Duodenal mucosa (tissue), 2 donors: ENCODE results near the gene TM9SF4.
A peak's percentile ranks its signal among the peaks of the same experiment; 100 is the strongest.

Experiments
- H3K27ac ChIP-seq: one replicate; pipeline ENCODE4 v1.7.0; 2013; ENCODE audit warnings: low read depth, low read length
- H3K27me3 ChIP-seq, 2 donors: one replicate each; pipeline ENCODE4 v1.7.0; 2013; ENCODE audit warnings: low read length in 2 of 2, control low read depth in 1 of 2; ENCODE audit not compliant: insufficient read depth in 2 of 2, control insufficient read depth in 1 of 2
- H3K36me3 ChIP-seq, 2 donors: one replicate each; pipeline ENCODE4 v1.7.0; 2013; ENCODE audit warnings: low read length in 2 of 2, control low read depth in 1 of 2; ENCODE audit not compliant: insufficient read depth in 2 of 2, control insufficient read depth in 1 of 2
- H3K4me1 ChIP-seq, 2 donors: one replicate each; pipeline ENCODE4 v1.7.0; 2013; ENCODE audit warnings: low read length in 2 of 2, control low read depth in 1 of 2; ENCODE audit not compliant: insufficient read depth in 2 of 2, control insufficient read depth in 1 of 2
- H3K4me3 ChIP-seq, 2 donors: one replicate each; pipeline ENCODE4 v1.7.0; 2013; ENCODE audit warnings: low read length in 2 of 2, low read depth in 1 of 2
- H3K9ac ChIP-seq, 2 donors: one replicate each; pipeline ENCODE4 v1.7.0; 2013; ENCODE audit warnings: low read length in 2 of 2, low read depth in 1 of 2
- H3K9me3 ChIP-seq, 2 donors: one replicate each; pipeline ENCODE4 v1.7.0; 2013; ENCODE audit warnings: low read length in 2 of 2, control low read depth in 1 of 2; ENCODE audit not compliant: control insufficient read depth in 1 of 2

Gene TM9SF4

DNA sequence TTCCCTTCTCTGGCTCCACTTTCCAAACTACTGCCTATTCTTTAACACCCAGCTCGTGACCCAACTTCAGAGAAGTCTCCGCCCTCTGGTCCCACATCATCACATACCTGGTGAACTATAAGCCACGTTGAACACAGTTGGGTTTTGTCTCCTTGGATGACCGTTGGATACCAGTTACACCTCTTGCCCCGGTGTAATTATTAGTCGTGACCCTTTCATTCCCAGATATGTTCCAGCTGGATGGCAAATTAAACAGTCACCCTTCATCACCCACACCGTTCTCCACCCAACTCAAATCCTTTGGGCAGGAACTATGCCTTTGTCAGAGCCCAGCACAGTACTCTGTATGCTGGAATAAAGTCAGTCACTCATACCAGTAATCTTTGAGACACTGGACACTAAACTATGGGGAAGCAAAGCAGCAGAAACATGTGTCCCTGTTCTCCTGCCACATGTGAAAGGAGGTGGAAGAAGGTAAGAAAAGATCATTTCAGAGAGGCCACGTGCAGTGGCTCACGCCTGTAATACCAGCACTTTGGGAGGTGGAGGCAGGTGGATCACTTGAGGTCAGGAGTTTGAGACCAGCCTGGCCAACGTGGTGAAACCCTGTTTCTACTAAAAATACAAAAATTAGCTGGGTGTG lies 75.6 kb downstream of the TM9SF4 start:
- H3K27ac ChIP-seq: no peak overlapping the region
- H3K4me3 ChIP-seq: no peak overlapping the region
- H3K9ac ChIP-seq: no peak overlapping the region
- no peaks in the 10 kb centered on the region for H3K27me3 ChIP-seq
- H3K36me3 ChIP-seq: no peaks in the 10 kb centered on the region
- peaks cover 29 to 42% of the 10 kb centered on the region in 2 donors for H3K4me1 ChIP-seq
- H3K9me3 ChIP-seq: no peaks in the 10 kb centered on the region

DNA sequence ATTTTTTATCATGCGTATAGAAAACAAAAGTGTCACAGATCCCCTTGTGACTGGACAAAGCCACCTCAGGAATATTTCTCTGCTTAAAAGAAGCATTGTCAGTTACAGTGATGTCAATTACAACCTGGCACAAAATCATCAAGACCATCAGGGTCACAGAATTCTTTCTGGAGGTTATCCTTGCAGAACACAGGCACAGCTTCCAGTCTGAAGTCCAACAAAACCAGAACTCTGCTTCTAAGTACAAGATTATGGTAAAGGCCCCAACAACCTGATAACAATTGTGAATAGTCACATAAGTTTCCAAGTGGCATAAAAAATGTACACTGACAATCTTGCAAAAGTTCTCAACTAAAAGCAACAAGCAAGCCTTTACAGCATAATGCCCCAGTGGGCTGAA lies 77.0 kb downstream of the TM9SF4 start:
- H3K4me3 ChIP-seq: no peak overlapping the region
- H3K9me3 ChIP-seq: no peaks in the 10 kb centered on the region
- peaks cover 28 to 41% of the 10 kb centered on the region in 2 donors for H3K4me1 ChIP-seq

DNA sequence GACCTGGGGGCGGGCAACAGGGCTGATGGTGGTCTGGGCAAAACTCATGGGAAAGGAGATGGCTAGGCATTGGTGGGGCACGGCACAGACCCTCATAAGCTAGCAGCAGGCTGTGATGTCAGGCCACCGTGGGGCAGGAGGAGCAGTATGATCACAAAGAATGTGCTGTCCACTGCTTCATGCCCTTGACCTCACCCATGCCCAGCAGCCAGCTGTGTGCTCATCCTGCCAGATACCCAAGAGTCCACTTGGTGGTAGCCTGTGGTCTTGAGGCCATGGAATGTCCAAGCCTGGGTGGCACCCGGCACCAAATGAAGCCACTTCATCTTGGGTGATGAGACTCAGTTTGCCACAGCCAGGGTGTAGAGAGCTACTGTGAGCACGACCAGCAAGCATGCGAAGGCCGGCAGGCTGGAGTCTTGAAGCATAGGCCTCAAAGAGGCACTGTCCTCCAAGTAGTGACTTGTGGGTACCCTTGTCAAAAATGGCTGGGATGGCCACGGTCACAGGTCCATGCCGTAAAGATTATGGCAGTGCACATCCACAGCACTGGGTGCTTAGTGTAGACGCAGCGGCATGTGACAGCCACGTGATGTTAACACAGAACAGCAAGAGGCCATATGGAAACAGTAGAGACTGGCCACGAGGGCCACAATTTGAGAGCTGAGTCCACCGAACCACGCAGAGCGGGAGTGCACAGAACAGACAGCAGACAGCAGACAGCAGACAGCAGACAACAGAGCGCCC lies 79.0 kb downstream of the TM9SF4 start:
- no peaks in the 10 kb centered on the region for H3K27me3 ChIP-seq
- no peaks in the 10 kb centered on the region for H3K9me3 ChIP-seq
- H3K36me3 ChIP-seq: no peaks in the 10 kb centered on the region
- peak overlapping the region in 1 of 2 donors; percentile 81 for H3K9ac ChIP-seq
- H3K4me3 ChIP-seq: peak overlapping the region in 1 of 2 donors; percentile 72
- peaks cover 26 to 29% of the 10 kb centered on the region in 2 donors for H3K4me1 ChIP-seq
- H3K27ac ChIP-seq: no peak overlapping the region

More for the DNA sequence above, 77.0 kb downstream of the TM9SF4 start:
- Histone ChIP-seq H3K27ac (no peak overlapping the region), H3K36me3 (no peaks in the 10 kb centered on the region), H3K27me3 (no peaks in the 10 kb centered on the region), H3K9ac (no peak overlapping the region)

DNA sequence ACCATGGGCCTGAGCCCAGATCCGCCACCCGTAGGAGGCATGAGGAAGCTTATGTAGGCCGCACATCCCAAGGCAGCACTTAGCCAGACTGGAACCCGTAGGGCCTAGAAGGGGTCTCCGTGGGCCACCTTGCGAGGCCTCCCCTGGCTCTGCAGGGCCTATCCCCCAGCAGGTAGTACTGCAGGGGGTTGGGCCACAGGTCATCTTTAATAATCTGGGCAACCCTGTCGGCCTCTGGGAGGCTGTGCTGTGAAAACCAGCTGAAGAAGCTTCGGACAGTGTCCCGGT lies 79.6 kb downstream of the TM9SF4 start:
- Histone ChIP-seq H3K9me3 (no peaks in the 10 kb centered on the region), H3K4me1 (peaks cover 22 to 29% of the 10 kb centered on the region in 2 donors), H3K4me3 (peak overlapping the region; percentile 72 to 73), H3K9ac (peak overlapping the region; percentile 73 to 81), H3K36me3 (no peaks in the 10 kb centered on the region), H3K27me3 (no peaks in the 10 kb centered on the region), H3K27ac (no peak overlapping the region)

DNA sequence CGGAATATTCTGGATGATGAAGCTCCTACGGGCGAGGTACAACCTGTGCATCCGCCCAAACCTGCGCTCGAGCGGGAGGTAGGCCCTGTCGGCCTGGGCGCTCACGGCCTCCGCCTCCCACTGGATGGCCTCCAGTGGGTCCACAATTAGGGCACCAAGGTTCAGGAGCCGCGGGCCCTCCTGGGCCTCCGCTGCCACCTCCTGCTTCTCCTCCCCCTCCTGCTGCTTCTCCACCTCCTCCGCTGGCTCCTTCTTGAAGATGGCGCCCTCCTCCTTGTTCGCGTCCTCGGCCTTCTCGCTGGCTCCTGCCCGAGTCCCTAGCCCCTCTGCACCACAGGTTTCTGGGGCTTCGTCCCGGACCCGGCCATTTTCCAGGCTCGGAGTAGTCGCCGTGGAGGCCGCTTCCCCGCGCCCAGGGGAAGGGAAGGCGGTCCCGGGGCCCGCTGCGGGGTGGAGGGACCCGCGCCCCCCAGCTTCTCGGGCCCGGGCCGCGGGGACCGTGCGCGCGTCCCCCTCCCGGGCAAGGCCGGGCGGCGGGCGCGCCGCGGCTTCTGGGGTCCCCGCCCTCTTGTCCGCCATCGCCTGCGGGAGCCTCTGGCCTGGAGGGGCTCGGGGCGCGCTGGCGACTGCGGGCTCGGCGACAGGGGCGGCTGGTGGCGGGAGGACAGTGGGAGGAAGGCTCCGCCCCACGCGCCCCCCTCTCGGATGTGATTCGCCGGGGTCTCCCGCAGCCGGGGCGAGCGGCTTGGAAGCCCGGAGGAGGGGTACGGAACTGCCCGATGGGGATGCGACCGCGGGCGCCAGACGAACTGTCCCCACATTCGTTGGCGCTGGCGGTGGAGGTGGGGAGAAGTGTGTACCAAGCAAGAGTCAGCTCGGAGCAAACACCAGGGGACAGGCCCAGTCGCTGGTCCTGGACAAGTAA lies 80.4 kb downstream of the TM9SF4 start:
- no peaks in the 10 kb centered on the region for H3K27me3 ChIP-seq
- no peaks in the 10 kb centered on the region for H3K9me3 ChIP-seq
- peaks cover 22 to 29% of the 10 kb centered on the region in 2 donors for H3K4me1 ChIP-seq
- H3K27ac ChIP-seq: peak overlapping the region; percentile 27
- H3K4me3 ChIP-seq: peak overlapping the region; percentile 72 to 73
- peak overlapping the region; percentile 73 to 81 for H3K9ac ChIP-seq
- peaks cover 1 to 2% of the 10 kb centered on the region in 2 donors for H3K36me3 ChIP-seq

DNA sequence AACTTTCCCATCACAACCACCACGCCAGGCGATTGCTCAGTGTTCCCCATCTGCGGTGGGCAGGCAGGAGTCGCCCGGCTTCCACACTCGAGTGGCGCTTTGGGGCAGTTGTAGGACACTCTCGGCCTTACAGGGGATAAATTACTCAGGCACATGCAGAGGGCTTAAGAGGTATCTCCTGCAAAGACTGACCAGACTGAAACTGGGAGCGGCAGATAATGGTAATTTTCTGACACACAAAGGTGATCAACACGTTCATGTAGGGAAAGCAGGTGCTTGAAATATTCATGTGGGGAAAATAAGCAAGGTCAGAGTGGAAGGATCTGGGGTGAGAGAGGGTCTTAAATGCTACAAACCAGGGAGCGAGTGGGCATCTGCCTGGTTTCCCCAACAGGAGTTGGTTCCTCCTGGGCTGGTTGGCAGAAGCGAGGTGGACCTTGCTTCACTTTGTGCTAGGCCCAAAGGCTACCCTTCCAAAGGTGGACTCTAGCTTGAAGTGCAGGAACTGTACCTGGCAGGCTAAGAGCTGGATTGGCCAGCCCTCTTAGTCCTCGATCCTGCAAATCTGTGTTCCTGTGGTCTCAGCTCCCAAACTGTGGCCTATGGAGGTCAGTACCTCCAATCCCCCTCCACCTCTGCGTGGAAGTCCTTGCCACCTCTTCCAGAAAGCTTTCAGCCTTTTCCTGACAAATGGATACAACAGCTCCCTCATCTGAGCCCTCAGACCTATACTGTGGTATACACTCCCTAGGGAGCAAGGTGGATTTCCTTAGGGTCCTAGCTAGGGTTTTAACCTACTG lies 81.3 kb downstream of the TM9SF4 start:
- Histone ChIP-seq H3K9me3 (no peaks in the 10 kb centered on the region), H3K27me3 (no peaks in the 10 kb centered on the region), H3K27ac (no peak overlapping the region), H3K36me3 (peaks cover 10% of the 10 kb centered on the region in 2 donors), H3K4me3 (peak overlapping the region; percentile 72 to 73), H3K9ac (peak overlapping the region; percentile 73 to 81), H3K4me1 (peaks cover 27 to 29% of the 10 kb centered on the region in 2 donors)

DNA sequence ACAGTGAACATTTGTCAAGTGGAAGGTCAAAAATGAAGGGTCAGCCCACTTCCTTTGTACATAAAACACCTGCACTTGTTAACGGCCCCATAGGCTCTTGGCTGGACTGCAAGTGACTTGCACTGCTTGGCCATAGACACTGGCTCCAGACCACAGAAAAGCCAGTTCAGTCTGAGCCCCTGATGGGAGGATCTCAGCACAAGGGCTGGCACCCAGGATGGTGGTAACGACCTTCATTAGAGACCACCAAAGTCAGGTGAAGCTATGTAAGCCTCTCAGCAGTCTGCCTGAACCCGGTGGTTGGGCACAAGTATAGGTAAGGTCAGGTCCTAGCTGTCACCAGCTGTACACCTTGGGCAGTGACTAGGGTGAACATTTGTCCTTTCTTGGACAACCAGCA lies 81.9 kb downstream of the TM9SF4 start:
- H3K4me1 ChIP-seq: peaks cover 28% of the 10 kb centered on the region in 2 donors
- H3K27ac ChIP-seq: no peak overlapping the region

DNA sequence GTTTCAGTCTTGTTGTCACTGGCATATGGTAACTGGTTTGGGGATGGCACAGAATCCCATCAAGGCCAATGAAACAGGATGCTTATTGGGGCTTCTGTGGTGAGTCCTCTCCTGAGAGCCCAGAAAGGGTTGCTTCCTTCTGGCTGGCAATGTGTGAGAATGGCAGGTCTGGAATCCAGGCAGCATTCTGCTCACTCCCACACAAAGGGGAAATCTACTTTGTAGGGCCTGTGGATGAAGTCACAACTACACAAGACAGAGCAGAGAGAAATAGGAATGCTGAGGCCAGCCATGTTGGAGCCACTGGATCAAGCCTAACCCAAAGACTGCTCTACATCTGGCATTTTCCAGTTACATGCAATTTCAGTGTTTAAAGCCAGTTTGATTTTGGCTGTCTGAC lies 82.4 kb downstream of the TM9SF4 start:
- no peaks in the 10 kb centered on the region for H3K27me3 ChIP-seq
- peaks cover 18 to 20% of the 10 kb centered on the region in 2 donors for H3K36me3 ChIP-seq
- no peak overlapping the region for H3K9ac ChIP-seq
- no peak overlapping the region for H3K27ac ChIP-seq
- H3K4me3 ChIP-seq: no peak overlapping the region
- no peaks in the 10 kb centered on the region for H3K9me3 ChIP-seq
- H3K4me1 ChIP-seq: peaks cover 24 to 28% of the 10 kb centered on the region in 2 donors

More for the DNA sequence above, 81.9 kb downstream of the TM9SF4 start:
- peaks cover 16% of the 10 kb centered on the region in 2 donors for H3K36me3 ChIP-seq
- no peaks in the 10 kb centered on the region for H3K9me3 ChIP-seq
- H3K4me3 ChIP-seq: no peak overlapping the region
- H3K9ac ChIP-seq: no peak overlapping the region
- no peaks in the 10 kb centered on the region for H3K27me3 ChIP-seq

DNA sequence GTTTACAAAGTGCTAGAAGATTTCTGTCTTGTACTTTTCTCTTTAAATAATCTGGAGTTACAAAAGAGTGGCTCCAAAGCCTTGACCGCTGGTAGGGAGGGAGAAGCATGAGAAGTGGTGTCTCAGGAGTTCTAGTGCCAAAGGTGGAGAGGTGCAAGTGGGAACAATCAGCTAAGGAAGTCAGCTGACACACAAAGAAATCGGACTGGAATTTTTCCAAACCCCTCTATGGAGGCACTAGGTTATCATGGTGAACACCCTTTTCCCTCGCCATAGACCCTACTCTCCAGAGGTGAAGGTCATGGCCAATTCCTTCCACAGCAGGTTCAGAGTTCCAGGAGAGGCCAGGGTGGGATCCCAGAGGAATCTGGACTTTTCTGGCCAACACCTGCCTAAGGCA lies 83.2 kb downstream of the TM9SF4 start:
- Histone ChIP-seq H3K4me1 (peaks cover 24 to 26% of the 10 kb centered on the region in 2 donors), H3K9ac (no peak overlapping the region), H3K9me3 (no peaks in the 10 kb centered on the region), H3K27me3 (no peaks in the 10 kb centered on the region), H3K27ac (no peak overlapping the region), H3K36me3 (peaks cover 23 to 28% of the 10 kb centered on the region in 2 donors), H3K4me3 (no peak overlapping the region)
